NCI-H82 (cell line): Measurements from ENCODE around the gene HSF2BP.
"Not testable (repeated sequence)": the region's sequence is repeated elsewhere in the genome, so short reads cannot be mapped to it uniquely, and the experiment has no call there.

ENCODE experiments used
- DNase-seq: peaks from one replicate; lab custom pipeline; 2025; lab: John Stamatoyannopoulos, UW

Gene HSF2BP

DNA sequence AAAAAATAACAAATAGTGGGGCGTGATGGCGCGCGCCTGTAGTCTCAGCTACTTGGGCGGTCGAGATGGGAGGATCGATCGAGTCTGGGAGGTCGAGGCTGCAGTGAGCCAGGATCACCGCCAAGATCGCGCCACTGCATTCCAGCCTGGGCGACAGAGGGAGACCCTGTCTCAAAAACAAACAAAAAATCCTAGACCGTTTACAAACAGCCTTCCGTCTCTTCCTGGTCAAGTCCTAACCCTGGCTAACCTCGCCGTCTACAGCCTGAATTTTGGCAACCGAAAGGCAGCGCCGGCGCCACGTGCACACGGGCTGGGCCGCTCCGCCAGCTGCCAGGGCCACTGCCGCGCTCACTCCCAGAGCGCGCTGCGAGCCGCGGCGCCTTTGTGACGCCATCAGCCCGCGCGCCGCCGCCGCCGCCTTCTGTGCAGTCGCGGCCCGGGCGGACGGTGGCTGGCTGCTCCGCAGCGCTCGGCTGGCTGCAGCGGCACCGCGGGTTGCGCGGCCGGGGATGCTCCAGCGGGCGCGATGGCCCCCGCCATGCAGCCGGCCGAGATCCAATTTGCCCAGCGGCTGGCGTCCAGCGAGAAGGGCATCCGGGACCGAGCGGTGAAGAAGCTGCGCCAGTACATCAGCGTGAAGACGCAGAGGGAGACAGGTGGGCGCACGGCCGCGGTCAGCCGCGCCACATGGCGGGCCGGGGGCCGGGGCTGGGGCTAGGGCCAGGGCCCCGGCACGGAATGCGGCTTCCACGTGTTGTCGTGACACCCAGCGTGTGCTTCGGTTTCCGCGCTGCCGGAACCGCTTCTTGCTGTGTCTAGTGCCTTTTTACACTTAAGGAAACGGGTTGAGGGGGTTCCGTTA lies at the start of gene HSF2BP, which contains the start of gene RRP1B:
Gene HSF2BP (minus strand): TSS at position 353 of the 865 bp plus-strand sequence. CDS start 1,392 bp downstream, outside the sequence.
Gene RRP1B (plus strand): TSS at position 425 of the 865 bp plus-strand sequence. CDS start 105 bp downstream, at position 530.
- DNase-seq: peak; percentile 92

DNA sequence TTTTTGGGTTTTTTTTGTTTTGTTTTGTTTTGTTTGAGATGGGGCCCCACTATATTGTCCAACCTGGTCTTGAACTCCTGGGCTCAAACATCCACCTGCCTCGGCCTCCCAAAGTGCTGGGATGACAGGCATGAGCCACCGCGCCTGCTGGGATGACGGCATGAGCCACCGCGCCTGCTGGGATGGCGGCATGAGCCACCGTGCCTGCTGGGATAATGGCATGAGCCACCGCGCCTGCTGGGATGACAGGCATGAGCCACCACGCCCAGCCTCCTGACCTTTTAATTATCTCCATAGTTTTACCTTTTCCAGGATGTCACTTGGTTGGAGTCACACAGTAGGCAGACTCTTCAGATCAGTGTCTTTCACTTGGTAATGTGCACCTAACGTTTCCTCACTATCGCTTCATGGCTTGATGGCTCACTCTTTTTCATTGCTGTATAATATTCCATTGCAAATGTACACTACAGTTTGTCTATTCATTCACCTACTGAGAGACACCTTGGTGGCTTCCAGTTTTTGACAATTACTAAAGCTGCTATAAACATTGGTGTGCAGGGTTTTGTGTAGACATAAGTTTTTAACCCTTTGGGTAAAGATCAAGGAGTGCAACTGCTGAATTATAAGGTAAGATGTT lies 49.6 kb upstream of the HSF2BP start:
- no peak for DNase-seq

DNA sequence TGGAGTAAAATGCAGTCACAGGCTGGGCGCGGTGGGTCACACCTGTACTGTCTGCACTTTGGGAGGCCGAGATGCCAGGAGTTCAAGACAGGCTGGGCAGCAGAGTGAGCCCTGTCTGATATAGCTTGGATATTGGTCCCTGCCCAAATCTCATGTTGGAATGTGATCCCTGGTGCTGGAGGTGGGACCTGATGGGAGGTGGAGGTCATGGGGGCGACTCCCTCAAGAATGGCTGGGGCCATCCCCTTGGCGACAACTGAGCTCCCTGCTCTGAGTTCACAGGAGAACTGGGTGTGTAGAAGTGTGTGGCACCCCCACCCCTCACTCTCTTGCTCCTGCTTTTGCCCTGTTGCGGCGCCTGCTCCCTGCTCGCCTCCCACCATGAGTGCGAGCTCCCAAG lies 48.2 kb upstream of the HSF2BP start:
- DNase-seq: no peak

DNA sequence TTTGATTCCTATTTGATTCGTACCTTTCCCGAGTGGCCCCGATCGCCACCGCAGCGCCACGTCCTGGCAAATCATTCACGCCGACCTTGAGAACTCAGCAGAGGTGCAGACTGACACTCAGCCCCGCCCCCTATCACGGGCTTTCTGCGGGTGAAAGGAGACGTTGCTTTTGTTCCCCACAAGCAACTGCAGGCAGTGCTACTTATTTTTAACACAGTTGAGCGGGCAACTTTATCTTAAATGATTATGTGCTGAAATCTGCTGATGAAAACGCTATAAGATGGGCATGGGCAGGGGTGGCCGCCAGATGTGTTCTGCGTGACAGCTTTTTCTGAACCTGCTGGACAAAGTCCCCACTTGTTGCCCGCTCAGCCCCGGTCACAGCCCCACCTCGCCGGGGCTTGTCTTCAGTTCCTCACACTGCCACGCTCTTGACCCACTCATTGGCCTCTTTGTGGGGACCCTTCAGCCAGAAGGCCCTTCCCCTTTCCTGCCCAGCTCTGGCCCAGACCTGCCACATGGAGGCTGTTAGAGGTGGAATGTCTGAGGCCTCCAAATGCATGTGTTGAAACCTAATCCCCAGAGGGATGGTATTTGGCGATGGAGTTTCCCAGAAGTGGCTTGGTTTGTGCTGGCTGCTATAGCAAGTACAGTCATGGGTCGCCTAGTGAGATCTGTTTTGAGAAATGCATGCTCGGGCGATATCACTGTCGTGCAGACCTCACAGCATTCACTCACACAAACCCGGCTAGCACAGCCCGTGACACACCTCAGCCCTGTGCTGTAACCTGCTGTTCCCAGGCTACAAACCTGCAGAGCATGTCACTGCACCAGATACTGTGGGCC lies 44.0 kb upstream of the HSF2BP start:
- DNase-seq: no peak

DNA sequence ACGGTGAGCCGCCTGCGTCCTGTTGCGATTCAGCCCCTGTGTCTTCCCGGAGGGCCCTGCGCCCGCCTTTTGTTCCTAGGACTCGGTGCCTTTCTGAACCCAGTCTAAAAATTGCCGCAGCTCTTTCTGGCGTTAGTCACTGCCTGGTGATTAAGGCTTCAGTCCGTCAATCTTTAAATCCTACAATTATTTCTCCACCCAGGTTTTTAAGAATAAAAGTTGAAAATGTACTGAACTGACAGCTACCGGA lies 43.4 kb upstream of the HSF2BP start:
- no peak for DNase-seq

DNA sequence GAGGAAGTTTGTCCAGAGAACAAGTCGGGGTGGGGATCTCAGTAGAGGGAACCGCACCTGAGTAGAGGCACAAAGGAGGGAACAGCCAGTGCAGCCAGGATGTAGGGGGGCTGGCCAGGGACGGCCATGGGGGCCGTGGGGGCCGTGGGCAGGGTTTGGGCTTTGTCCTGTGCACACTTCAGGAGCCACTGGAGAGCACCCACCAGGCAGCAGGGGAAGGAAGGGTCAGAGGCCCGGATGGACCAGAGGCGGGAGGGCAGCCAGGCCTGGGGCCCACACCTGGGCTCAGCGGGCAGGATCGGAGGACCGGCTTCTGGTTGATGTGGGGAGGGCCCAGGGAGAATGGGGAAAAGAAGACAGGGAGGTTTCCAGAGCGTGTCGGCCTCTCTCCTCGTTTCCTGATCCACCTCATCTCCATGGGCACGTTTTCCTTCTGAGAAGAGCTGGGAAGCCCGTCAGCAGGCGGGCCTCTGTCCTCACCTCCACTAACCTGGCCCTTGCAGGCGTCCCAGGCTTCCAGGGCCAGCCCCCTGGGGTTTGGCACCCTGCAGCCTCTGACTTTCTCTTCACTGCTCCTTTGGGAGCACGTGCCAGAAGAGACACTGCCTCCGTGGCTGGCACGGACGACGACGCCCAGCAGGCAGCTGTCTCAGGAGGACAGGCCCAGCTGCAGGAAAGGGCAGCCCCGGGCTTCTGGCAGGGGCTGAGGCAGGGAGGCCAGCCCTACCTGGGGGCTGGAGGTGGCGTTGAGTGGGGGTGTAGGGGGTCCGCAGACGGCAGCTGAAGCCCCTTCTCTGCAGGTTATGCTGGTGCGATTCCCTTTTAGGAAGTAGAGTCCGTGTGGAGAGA lies 42.9 kb upstream of the HSF2BP start:
- no peak for DNase-seq

DNA sequence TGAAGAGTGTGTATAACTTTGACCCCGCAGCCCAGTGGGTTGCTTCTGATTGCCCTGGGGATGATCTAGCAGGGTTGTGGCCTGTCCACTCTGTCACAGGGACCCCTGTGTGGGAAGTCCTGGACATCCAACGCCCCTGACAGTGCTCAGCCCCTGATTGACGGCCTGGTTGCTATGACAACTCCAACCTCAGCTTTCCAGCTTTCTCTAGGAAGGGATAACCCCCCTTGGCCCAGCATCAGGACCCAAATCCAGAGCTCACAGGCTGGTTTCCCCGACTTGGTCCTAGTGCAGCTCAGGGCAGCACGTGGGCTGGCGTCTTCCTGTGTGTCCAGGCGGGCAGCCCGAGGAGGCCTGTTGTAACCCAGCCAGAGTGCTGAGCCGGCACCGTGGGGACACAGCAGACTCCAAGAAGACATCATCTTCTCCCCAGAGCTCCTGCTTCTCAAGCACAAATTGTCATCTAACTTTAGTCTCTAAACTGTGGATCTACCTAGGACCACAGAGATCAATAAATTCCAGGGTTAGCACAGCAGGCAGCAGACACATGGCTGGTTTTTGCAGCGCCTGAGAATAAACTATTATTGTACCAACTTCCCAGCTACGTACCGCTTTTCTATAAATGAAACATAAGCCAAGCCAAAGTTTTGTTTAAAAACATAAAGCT lies 40.8 kb upstream of the HSF2BP start:
- DNase-seq: no peak

DNA sequence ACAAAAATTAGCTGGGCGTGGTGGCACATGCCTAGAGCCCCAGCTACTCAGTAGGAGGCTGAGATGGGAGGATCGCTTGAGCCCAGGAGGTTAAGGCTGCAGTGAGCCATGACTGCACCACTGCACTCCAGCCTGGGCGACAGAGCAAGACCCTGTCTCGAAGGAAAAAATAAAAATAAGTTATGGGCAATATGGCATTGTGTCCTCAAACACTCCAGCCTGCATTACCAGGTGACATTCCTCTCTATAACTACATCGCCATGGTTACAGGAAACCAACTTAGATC lies 40.1 kb upstream of the HSF2BP start:
- DNase-seq: not testable (repeated sequence)

DNA sequence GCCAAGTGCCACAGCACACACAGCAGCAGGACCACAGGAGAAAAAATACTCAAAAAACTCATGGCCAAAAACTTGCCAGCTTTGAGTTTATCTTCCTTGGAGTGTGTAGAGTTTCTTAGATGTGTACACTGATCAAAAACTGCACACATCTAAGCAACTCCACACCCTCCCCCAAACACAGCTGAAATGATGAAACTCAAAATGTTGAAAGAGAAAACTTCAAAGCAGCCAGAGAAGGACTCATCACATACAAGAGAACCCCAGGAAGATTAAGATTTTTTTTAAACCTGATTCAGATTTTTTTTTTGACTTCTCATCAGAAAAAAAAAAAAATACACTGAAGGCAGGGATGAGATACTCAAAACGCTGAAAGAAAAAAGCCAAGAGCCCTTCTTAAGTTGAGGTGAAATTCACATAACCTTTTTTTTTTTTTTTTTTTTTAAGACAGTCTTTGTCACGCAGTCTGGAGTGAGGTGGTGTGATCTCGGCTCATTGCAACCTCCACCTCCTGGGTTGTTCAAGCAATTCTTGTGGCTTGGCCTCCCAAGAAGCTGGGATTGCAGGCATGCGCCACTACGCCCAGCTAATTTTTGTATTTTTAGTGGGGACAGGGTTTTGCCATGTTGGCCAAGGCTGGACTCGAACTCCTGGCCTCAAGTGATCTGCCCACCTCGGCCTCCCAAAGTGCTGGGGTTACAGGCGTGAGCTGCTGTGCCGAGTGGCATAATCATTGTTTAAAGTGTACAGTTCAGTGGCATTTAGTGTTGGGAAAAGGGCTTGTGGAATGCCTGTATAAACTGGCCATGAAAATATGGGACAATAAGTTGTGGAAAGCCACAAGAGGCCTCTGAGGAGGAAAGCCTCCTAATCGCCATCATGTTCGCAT lies 38.7 kb upstream of the HSF2BP start:
- no peak for DNase-seq

DNA sequence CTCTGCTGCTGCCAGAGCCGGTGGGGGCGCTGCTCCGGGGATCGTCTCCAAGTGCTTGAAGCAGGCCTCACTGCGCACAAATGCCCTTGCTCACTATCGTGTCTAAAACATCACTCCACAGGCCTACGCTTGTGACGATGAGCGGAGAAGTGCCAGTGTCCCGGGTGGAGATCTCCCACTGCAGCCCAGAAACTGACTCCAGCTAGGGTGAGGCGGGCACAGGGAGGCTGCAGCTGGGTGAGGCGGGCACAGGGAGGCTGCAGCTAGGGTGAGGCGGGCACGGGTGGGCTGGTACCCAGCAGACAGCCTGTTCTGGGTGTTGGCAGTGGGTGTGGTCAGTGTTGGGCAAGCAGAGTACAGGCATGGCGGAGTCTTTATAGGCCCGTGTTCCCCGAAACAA lies 36.9 kb upstream of the HSF2BP start:
- DNase-seq: no peak

DNA sequence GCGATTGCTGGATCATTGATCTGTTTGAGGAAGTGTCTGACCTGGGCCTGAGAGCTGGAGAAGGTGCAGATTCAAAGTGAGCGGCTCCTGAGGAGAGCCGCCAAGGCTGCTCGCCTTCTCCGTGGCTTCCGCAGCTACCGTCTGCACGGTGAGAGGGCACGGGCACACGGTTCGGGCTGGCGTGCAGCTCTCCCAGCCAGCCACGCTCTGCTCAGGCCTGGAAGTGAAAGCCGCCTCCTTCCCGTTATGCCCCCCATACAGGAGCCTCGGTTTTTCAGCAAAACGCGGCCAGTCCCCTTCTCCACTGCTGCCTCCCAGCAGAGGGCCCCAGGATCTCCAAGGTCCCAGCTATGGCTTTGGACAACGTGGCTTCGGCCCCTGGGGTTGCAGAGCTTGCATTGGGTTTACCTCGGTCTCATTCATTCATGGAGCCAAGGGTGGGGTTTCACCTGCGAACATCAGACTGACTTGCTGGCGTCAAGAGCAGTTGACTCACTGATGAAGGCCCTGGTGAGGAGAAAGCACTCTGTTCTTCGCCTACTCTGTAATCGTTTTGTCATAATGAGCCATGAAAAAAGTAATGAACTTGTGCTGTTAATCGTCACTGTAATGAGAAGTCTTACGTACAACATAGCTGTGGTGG lies 35.3 kb upstream of the HSF2BP start:
- no peak for DNase-seq

DNA sequence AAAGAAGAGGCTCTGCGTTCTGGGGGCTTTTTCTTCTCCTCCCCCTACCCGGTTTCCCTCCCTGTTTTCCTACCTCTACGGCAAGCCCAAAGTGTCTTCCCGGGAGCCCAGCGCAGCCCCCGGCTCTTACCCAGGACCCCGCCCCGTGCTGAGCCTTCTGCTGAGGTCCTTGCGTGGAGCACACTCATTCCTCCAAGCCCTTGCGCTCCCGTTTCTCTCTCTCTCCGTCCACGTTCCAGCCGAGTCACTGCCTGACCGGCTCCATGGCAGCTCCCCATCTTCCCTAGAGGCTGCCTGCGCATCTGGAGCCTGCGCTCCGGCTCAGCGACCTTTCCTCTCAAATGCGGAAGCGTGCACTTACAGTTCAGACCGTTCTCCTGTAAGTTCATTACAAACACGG lies 34.7 kb upstream of the HSF2BP start:
- no peak for DNase-seq

DNA sequence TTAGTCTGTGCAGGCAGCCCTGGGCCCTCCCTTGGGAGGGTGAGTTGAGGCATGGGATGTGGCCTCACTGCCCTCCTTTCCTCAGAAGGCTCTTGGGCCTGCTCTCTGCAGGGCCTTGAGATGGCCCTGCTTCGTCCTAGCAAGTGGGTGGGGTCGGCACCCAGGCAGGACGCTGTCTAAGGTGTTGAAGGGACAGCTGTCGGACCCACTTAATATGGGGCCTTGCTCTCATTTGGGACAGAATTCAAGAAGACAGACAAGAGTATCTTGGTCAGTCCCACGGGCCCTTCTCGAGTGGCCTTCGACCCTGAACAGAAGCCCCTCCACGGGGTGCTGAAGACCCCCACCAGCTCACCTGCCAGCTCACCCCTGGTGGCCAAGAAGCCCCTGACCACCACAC lies 33.7 kb upstream of the HSF2BP start:
- DNase-seq: no peak

DNA sequence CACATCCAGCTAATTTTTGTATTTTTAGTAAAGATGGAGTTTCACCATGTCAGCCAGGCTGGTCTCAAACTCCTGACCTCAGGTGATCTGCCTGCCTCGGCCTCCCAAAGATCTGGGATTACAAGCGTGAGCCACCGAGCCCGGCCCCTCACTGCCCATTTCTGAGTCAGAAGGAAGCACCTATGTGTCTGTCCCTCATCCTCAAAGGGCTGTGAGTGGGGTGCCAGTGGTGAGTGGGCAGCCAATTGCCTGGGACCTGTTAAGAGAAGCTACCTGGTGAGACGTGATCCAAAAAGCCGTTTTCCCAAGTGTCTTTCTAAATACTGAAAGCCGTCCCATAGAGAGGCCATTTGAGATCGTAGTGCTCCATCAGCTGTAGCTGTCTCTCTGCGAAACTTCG lies 32.5 kb upstream of the HSF2BP start:
- no peak for DNase-seq

DNA sequence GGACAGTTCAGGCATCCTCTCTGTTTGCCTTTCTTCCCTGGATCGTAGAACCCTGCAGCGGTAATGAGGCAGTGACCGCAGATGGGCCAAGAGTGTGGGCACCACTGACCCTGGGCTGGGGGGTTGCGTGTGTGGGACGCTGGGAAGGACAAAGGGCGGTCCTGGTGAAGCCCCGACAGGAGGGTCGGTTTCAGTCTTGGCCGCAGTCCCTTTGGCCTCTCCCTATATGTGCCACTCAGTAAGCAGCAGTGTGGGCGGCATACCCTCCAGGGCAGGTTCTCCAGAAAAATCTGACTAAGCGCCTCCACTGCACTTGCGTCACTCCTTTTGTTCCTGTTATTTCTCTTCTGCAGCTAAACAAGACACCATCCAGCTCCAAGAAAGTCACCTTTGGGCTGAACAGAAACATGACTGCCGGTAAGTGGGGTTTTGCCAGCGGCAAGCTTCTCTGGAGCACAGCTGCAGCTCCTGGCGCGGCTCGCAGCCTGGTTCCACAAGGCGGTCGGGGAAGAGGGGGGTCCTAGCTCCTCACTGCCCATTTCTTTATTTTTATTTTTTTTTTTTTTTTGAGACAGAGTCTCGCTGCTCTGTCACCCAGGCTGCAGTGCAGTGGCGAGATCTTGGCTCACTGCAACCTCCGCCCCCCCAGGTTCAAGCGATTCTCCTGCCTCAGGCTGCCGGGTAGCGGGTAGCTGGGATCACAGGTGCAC lies 32.0 kb upstream of the HSF2BP start:
- DNase-seq: no peak

DNA sequence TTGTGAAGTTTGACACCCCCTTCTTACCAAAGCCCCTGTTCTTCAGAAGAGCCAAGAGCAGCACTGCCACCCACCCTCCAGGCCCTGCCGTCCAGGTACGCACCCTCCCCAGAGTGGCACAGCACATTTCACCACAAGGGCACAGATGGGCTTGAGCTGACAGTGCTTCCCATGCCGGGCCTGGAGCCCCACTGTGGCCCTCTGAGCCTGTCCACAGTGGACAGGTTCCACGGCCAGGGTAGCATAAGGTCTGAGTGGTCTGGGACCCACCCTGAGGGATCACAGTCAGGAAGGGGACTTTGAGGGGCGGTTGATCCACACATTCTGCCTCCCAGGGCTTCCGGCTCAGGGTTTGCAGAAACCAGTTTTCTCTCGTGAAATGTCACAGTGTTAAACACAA lies 31.1 kb upstream of the HSF2BP start:
- DNase-seq: no peak

DNA sequence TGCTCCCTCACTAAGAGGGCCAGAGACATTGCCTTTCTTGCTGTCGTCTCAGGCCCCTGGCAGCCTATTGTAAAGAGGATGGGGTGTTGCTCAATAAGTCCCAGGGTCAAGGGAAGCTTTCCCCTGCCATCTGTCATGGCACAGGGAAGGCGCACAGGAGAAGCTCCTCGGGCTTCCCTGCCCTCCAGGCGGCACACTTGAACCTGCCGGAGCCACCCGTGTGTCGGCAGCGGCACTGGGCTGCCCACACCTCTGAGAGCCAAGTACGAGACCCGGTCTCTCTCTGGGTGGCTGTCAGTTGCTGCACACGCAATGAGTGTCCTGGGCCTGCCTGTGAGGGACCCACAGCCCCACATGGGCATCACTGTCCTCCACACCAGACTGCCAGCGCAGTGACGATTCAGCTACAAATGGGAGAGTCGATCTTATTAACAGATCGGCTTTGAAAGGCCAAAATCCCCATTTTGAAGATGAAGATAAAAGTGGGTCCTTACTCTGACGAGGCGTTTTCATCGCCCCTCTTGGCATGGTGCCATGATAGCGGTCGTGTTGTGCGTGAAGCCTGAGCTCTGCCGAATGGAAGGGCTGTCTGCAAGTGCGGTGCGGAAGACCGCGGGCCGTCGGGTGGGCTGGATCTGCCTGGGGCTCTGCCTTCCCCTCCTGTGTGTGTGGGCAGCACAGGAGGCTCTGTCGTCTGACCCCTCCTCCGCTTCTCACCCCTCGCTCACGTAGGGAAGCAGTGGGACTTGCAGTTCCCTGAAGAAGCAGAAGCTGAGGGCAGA lies 30.5 kb upstream of the HSF2BP start:
- DNase-seq: no peak

DNA sequence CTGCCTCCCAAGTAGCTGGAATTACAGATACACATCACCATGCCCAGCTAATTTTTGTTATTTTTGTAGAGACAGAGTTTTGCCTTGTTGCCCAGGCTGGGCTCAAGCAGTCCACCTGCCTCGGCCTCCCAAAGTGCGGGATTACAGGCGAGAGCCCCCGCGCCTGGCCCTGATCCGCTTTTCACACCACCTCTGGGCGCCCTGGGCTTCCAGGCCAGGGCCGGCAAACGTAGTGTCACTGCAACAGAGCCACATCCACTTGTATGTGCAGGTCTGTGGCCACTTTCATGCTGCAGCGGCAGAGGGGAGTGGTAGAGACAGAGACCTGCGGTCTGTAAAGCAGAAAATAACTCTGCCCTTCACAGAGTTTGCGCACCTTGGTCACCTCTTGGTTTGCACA lies 29.6 kb upstream of the HSF2BP start:
- DNase-seq: no peak
